Fibroblast of lung (primary cell): Measurements from ENCODE around the gene BTC. TPM values are rescaled to one million over a fixed set of nuclear protein-coding genes. Genes with fewer than 3 reads are reported as not detected.

Source experiments
- DNase-seq, 2 donors: peaks; one replicate each; pipeline versions ENCODE4 v3.0.0 to v3.0.0-alpha.2; 2010; ENCODE audit warnings: low read depth in 2 of 2
- H2AFZ ChIP-seq: 2 replicates; pipeline ENCODE4 v1.5.1; 2012; ENCODE audit warnings: low read length, control low read depth, inconsistent platforms
- H3K27ac ChIP-seq: 2 replicates; pipeline ENCODE4 v1.5.1; 2011; ENCODE audit warnings: low read length, control low read depth; ENCODE audit not compliant: insufficient read depth
- H3K27me3 ChIP-seq: 2 replicates; pipeline ENCODE4 v1.5.1; 2011; ENCODE audit warnings: mild to moderate bottlenecking, low read length; ENCODE audit not compliant: control insufficient read depth, insufficient read depth
- H3K36me3 ChIP-seq: 2 replicates; pipeline ENCODE4 v1.5.1; 2011; ENCODE audit warnings: low read length; ENCODE audit not compliant: control insufficient read depth, insufficient read depth
- H3K4me1 ChIP-seq: 2 replicates; pipeline ENCODE4 v1.5.1; 2011; ENCODE audit warnings: low read length; ENCODE audit not compliant: control insufficient read depth, insufficient read depth; ENCODE audit errors: extremely low read depth
- H3K4me2 ChIP-seq: 2 replicates; pipeline ENCODE4 v1.5.1; 2011; ENCODE audit warnings: low read length, control low read depth; ENCODE audit not compliant: insufficient read depth; ENCODE audit errors: extremely low read depth
- H3K4me3 ChIP-seq, 4 experiments: fragments of 200-600 bp in 1 of 4; sonication (generic) in 1 of 4; replicated peaks in 1 of 4; 2 replicates each; pipeline ENCODE4 v1.5.1; 2011 to 2016; ENCODE audit warnings: low read length in 4 of 4, low read depth in 3 of 4, mild to moderate bottlenecking in 3 of 4, control low read depth in 2 of 4, inconsistent platforms in 1 of 4, mixed read lengths in 1 of 4; ENCODE audit not compliant: insufficient read depth in 1 of 4; ENCODE audit errors: control extremely low read depth in 1 of 4
- H3K79me2 ChIP-seq: 2 replicates; pipeline ENCODE4 v1.5.1; 2012; ENCODE audit warnings: mild to moderate bottlenecking, low read length, inconsistent platforms; ENCODE audit not compliant: control insufficient read depth, insufficient read depth
- H3K9ac ChIP-seq: 2 replicates; pipeline ENCODE4 v1.5.1; 2011; ENCODE audit warnings: mild to moderate bottlenecking, low read length, control low read depth; ENCODE audit not compliant: insufficient read depth
- H3K9me3 ChIP-seq: 2 replicates; pipeline ENCODE4 v1.5.1; 2012; ENCODE audit warnings: low read depth, low read length; ENCODE audit not compliant: control insufficient read depth, insufficient read depth
- H4K20me1 ChIP-seq: 2 replicates; pipeline ENCODE4 v1.5.1; 2011; ENCODE audit warnings: low read length; ENCODE audit not compliant: control insufficient read depth, insufficient read depth; ENCODE audit errors: extremely low read depth
- EZH2 ChIP-seq: IDR thresholded peaks from 2 replicates; pipeline ENCODE4 v1.5.1; 2012; ENCODE audit warnings: low read length, control low read depth, mild to moderate bottlenecking; ENCODE audit errors: missing control alignments
- polyA plus RNA-seq, 2 donors: library from polyadenylated mRNA; depleted of rRNA in 1 of 2; stranded (reverse) in 1 of 2; unstranded in 1 of 2; fragments of >200 nt; gene quantifications; 2 replicates each; pipeline ENCODE4 v1.2.1, GENCODE V29; 2011 to 2012; ENCODE audit warnings: missing spikeins in 1 of 2
- total RNA-seq: library from RNA; depleted of rRNA; stranded (reverse); fragments of >200 nt; gene quantifications from 2 replicates; pipeline ENCODE4 v1.2.1, GENCODE V29; 2014
- TF ChIP-seq, protein P1 (sequence below), 2 donors: IDR thresholded peaks in 1 of 2; conservative IDR thresholded peaks in 1 of 2; 1 replicate in 1 of 2; 2 replicates in 1 of 2; pipeline ENCODE4 v1.5.1; 2011 to 2012; ENCODE audit warnings: low read length in 2 of 2, control low read depth in 1 of 2, inconsistent platforms in 1 of 2, low read depth in 1 of 2, mild to moderate bottlenecking in 1 of 2

BTC gene
- total and polyA plus RNA-seq, 2 donors (not counting 1 experiment from before 2014, with no cell fraction given), result 0.41 to 7.8 TPM

GRCh38 chr4:74733756-74734155 lies 60.6 kb downstream of the BTC start:
- H4K20me1 ChIP-seq, result no peaks in the 10 kb centered on the region
- no peaks in the 10 kb centered on the region for H3K4me1 ChIP-seq
- no peaks in the 10 kb centered on the region for H3K27me3 ChIP-seq
- no peaks in the 10 kb centered on the region for H3K79me2 ChIP-seq
- no peak for TF ChIP-seq EZH2
- TF ChIP-seq, protein P1, sequence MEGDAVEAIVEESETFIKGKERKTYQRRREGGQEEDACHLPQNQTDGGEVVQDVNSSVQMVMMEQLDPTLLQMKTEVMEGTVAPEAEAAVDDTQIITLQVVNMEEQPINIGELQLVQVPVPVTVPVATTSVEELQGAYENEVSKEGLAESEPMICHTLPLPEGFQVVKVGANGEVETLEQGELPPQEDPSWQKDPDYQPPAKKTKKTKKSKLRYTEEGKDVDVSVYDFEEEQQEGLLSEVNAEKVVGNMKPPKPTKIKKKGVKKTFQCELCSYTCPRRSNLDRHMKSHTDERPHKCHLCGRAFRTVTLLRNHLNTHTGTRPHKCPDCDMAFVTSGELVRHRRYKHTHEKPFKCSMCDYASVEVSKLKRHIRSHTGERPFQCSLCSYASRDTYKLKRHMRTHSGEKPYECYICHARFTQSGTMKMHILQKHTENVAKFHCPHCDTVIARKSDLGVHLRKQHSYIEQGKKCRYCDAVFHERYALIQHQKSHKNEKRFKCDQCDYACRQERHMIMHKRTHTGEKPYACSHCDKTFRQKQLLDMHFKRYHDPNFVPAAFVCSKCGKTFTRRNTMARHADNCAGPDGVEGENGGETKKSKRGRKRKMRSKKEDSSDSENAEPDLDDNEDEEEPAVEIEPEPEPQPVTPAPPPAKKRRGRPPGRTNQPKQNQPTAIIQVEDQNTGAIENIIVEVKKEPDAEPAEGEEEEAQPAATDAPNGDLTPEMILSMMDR (conservative IDR thresholded peaks at IDR 0.05 in 1 of 2, IDR thresholded peaks at IDR 0.05 in 1 of 2; ENCODE audit: low read depth in 1 of 2, low read length in 2 of 2), result no peak
- H3K4me2 ChIP-seq, result no peak overlapping the region
- H3K27ac ChIP-seq, result no peak overlapping the region
- H3K9me3 ChIP-seq, result no peaks in the 10 kb centered on the region
- no peak overlapping the region for H3K4me3 ChIP-seq
- no peak overlapping the region for H2AFZ ChIP-seq
- H3K36me3 ChIP-seq, result no peaks in the 10 kb centered on the region
- H3K9ac ChIP-seq, result no peak overlapping the region
- no peak for DNase-seq

GRCh38 chr4:74724979-74725378 lies 69.3 kb downstream of the BTC start:
- H2AFZ ChIP-seq, result no peak overlapping the region
- no peak overlapping the region for H3K9ac ChIP-seq
- DNase-seq, result peak in 1 of 2 donors; percentile 5
- no peak overlapping the region for H3K4me3 ChIP-seq
- H3K36me3 ChIP-seq, result no peaks in the 10 kb centered on the region
- H3K79me2 ChIP-seq, result no peaks in the 10 kb centered on the region
- no peak overlapping the region for H3K27ac ChIP-seq
- TF ChIP-seq, protein P1 (conservative IDR thresholded peaks at IDR 0.05 in 1 of 2, IDR thresholded peaks at IDR 0.05 in 1 of 2; ENCODE audit: low read depth in 1 of 2, low read length in 2 of 2), result no peak
- TF ChIP-seq EZH2, result no peak
- no peaks in the 10 kb centered on the region for H3K9me3 ChIP-seq
- H4K20me1 ChIP-seq, result no peaks in the 10 kb centered on the region
- H3K4me2 ChIP-seq, result no peak overlapping the region
- no peaks in the 10 kb centered on the region for H3K27me3 ChIP-seq
- H3K4me1 ChIP-seq, result no peaks in the 10 kb centered on the region

DNA sequence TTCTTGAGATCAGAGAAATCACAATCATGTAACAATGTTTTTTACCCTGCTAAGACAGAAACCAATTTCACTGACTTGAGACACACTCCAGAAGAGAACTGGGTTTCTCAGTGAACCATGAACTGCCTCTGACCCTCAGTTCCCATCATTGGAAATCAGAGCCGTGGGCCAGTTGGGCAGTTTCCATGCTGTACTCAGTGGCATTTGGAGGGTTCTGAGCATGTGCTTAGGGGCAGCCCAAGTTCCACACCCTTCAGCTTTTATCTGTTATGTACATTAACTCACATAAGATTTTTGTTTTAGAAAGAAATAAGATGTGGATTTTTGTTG lies 77.9 kb downstream of the BTC start:
- Histone ChIP-seq H4K20me1 (no peaks in the 10 kb centered on the region), H3K9me3 (no peaks in the 10 kb centered on the region), H3K4me2 (no peak overlapping the region), H3K27me3 (no peaks in the 10 kb centered on the region), H2AFZ (no peak overlapping the region), H3K4me1 (no peaks in the 10 kb centered on the region), H3K79me2 (no peaks in the 10 kb centered on the region), H3K9ac (no peak overlapping the region), H3K36me3 (no peaks in the 10 kb centered on the region), H3K4me3 (no peak overlapping the region), H3K27ac (no peak overlapping the region)
- TF ChIP-seq, protein P1 (conservative IDR thresholded peaks at IDR 0.05 in 1 of 2, IDR thresholded peaks at IDR 0.05 in 1 of 2; ENCODE audit: low read depth in 1 of 2, low read length in 2 of 2), result no peak
- TF ChIP-seq EZH2, result no peak
- DNase-seq, result no peak
